H1 (cell line): ENCODE measurements around the gene GRB7. TPM values are rescaled to one million over a fixed set of nuclear protein-coding genes. Genes with fewer than 3 reads are reported as not detected.

Source experiments
- CTCF ChIA-PET: fragments of 300-600 bp; sonication (Branson Sonifier 250); formaldehyde crosslinking; loops from one replicate; lab custom pipeline; 2021; ENCODE audit not compliant: partially characterized antibody; lab: Charles Lee
- POLR2A ChIA-PET: fragments of 300-600 bp; sonication (Branson Sonifier 250); formaldehyde crosslinking; loops from one replicate; lab custom pipeline; 2021; ENCODE audit warnings: inconsistent platforms; ENCODE audit not compliant: partially characterized antibody; lab: Charles Lee
- DNase-seq, 2 experiments: peaks; one replicate each; pipeline versions ENCODE4 v3.0.0 to v3.0.0-alpha.2; 2010 to 2022; ENCODE audit warnings: low spot score in 2 of 2, low read depth in 1 of 2, mixed read lengths in 1 of 2
- FAIRE-seq: peaks from 2 replicates; lab custom pipeline; 2011; peaks lifted over from hg19 to GRCh38; lab: Jason Lieb, UNC
- H2AFZ ChIP-seq: 2 replicates; pipeline ENCODE4 v1.8.1; 2012; ENCODE audit warnings: low read length, inconsistent platforms
- H2AK5ac ChIP-seq: 2 replicates; pipeline ENCODE4 v1.6.1; 2013; ENCODE audit warnings: low read depth, low read length
- H2BK120ac ChIP-seq: replicated peaks from 2 replicates; pipeline ENCODE3; 2013; ENCODE audit warnings: low read depth, low read length, inconsistent platforms
- H2BK12ac ChIP-seq: 2 replicates; pipeline ENCODE4 v1.6.1; 2013; ENCODE audit warnings: low read depth, low read length
- H2BK15ac ChIP-seq: 2 replicates; pipeline ENCODE4 v1.6.1; 2013; ENCODE audit warnings: low read length
- H2BK20ac ChIP-seq: 2 replicates; pipeline ENCODE4 v1.6.1; 2013; ENCODE audit warnings: low read length
- H2BK5ac ChIP-seq: 2 replicates; pipeline ENCODE4 v1.6.1; 2013; ENCODE audit warnings: low read depth, low read length
- H3K14ac ChIP-seq: 2 replicates; pipeline ENCODE4 v1.6.1; 2013; ENCODE audit warnings: inconsistent platforms; ENCODE audit not compliant: insufficient read length
- H3K18ac ChIP-seq: 2 replicates; pipeline ENCODE4 v1.6.1; 2013; ENCODE audit warnings: low read length; ENCODE audit errors: extremely low read depth
- H3K23ac ChIP-seq: 2 replicates; pipeline ENCODE4 v1.6.1; 2013; ENCODE audit warnings: inconsistent platforms; ENCODE audit not compliant: insufficient read length
- H3K23me2 ChIP-seq: 2 replicates; pipeline ENCODE4 v1.6.1; 2013; ENCODE audit warnings: low read depth, low read length
- H3K27ac ChIP-seq: 2 replicates; pipeline ENCODE4 v1.6.1; 2011; ENCODE audit warnings: low read depth, low read length, inconsistent platforms
- H3K27me3 ChIP-seq, 4 experiments: replicated peaks in 1 of 4; 1 replicate in 1 of 4; 2 replicates in 3 of 4; pipeline versions ENCODE4 v1.6.1 to v1.8.1; 2011 to 2013; ENCODE audit warnings: low read length in 3 of 4, mild to moderate bottlenecking in 3 of 4, inconsistent platforms in 2 of 4, mixed read lengths in 2 of 4, moderate library complexity in 1 of 4; ENCODE audit not compliant: control insufficient read depth in 3 of 4, insufficient read depth in 3 of 4; ENCODE audit errors: extremely low read depth in 1 of 4
- H3K36me3 ChIP-seq, 4 experiments: 2 replicates each; pipeline versions ENCODE4 v1.6.1 to v1.8.1; 2011 to 2013; ENCODE audit warnings: mild to moderate bottlenecking in 4 of 4, low read length in 3 of 4, moderate library complexity in 2 of 4, control low read depth in 1 of 4, inconsistent platforms in 1 of 4; ENCODE audit not compliant: insufficient read depth in 4 of 4, control insufficient read depth in 2 of 4
- H3K4ac ChIP-seq: replicated peaks from 2 replicates; pipeline ENCODE3; 2013; ENCODE audit warnings: low read length, low read depth, mixed read lengths, inconsistent platforms; ENCODE audit not compliant: insufficient read length
- H3K4me1 ChIP-seq, 4 experiments: replicated peaks in 1 of 4; 1 replicate in 1 of 4; 2 replicates in 3 of 4; pipeline versions ENCODE4 v1.6.1 to v1.8.1; 2011 to 2013; ENCODE audit warnings: low read length in 3 of 4, inconsistent platforms in 2 of 4, mixed read lengths in 1 of 4; ENCODE audit not compliant: insufficient read depth in 4 of 4, control insufficient read depth in 3 of 4
- H3K4me2 ChIP-seq, 2 experiments: 2 replicates each; pipeline versions ENCODE4 v1.6.1 to v1.8.1; 2011 to 2013; ENCODE audit warnings: low read depth in 2 of 2, low read length in 2 of 2, control low read depth in 1 of 2, inconsistent platforms in 1 of 2, mild to moderate bottlenecking in 1 of 2; ENCODE audit not compliant: insufficient read depth in 1 of 2
- H3K4me3 ChIP-seq, 4 experiments: fragments of 200-600, 300-600 bp in 1 of 4; sonication (generic), shearing (Covaris generic), sonication (Bioruptor Twin) in 1 of 4; 2 replicates each; pipeline versions ENCODE4 v1.5.1 to v1.8.1; 2011 to 2016; ENCODE audit warnings: low read length in 4 of 4, low read depth in 3 of 4, control low read depth in 2 of 4, inconsistent platforms in 2 of 4, mild to moderate bottlenecking in 2 of 4, mixed read lengths in 1 of 4, moderate library complexity in 1 of 4; ENCODE audit not compliant: insufficient read depth in 2 of 4; ENCODE audit errors: extremely low read depth in 1 of 4
- H3K56ac ChIP-seq: replicated peaks from 2 replicates; pipeline ENCODE3; 2013; ENCODE audit warnings: low read depth, mild to moderate bottlenecking, mixed read lengths, low read length, inconsistent platforms; ENCODE audit not compliant: insufficient read length
- H3K79me1 ChIP-seq: 2 replicates; pipeline ENCODE4 v1.6.1; 2013; ENCODE audit warnings: low read depth, low read length, control low read depth
- H3K79me2 ChIP-seq, 2 experiments: 2 replicates each; pipeline versions ENCODE4 v1.6.1 to v1.8.1; 2012 to 2013; ENCODE audit warnings: low read length in 2 of 2, mild to moderate bottlenecking in 2 of 2, inconsistent platforms in 1 of 2; ENCODE audit not compliant: insufficient read depth in 2 of 2, control insufficient read depth in 1 of 2
- H3K9ac ChIP-seq, 4 experiments: replicated peaks in 1 of 4; 1 replicate in 1 of 4; 2 replicates in 3 of 4; pipeline versions ENCODE4 v1.6.1 to v1.8.1; 2011 to 2013; ENCODE audit warnings: low read depth in 3 of 4, low read length in 3 of 4, control low read depth in 2 of 4, mild to moderate bottlenecking in 2 of 4, moderate library complexity in 2 of 4, inconsistent platforms in 1 of 4; ENCODE audit errors: extremely low read depth in 1 of 4
- H3K9me3 ChIP-seq, 2 experiments: 2 replicates each; pipeline versions ENCODE4 v1.6.1 to v1.8.1; 2012 to 2013; ENCODE audit warnings: mild to moderate bottlenecking in 2 of 2, moderate library complexity in 2 of 2, control low read depth in 1 of 2, inconsistent platforms in 1 of 2, low read depth in 1 of 2, low read length in 1 of 2, mixed read lengths in 1 of 2; ENCODE audit not compliant: insufficient read depth in 2 of 2
- H4K20me1 ChIP-seq, 2 experiments: replicated peaks in 1 of 2; 2 replicates each; pipeline versions ENCODE3 to v1.8.1; 2011 to 2013; ENCODE audit warnings: inconsistent platforms in 2 of 2, low read length in 2 of 2, mild to moderate bottlenecking in 1 of 2; ENCODE audit not compliant: insufficient read depth in 2 of 2, control insufficient read depth in 1 of 2
- H4K5ac ChIP-seq: 2 replicates; pipeline ENCODE4 v1.6.1; 2013; ENCODE audit warnings: low read length, low read depth, mixed read lengths, inconsistent platforms; ENCODE audit not compliant: insufficient read length
- H4K8ac ChIP-seq: 2 replicates; pipeline ENCODE4 v1.8.0; 2013; ENCODE audit warnings: mild to moderate bottlenecking, moderate library complexity, low read length, inconsistent platforms; ENCODE audit not compliant: insufficient read depth; ENCODE audit errors: extremely low read depth
- H4K91ac ChIP-seq: replicated peaks from 2 replicates; pipeline ENCODE3; 2013; ENCODE audit warnings: low read length, mixed read lengths, inconsistent platforms; ENCODE audit not compliant: insufficient read length
- CHD1 ChIP-seq: IDR thresholded peaks from 2 replicates; pipeline ENCODE4 v1.6.1; 2012; ENCODE audit warnings: low read depth, low read length, improper control_type of control experiment
- GTF2F1 ChIP-seq: IDR thresholded peaks from 2 replicates; pipeline ENCODE4 v1.6.1; 2012; ENCODE audit warnings: low read depth, low read length, improper control_type of control experiment, borderline replicate concordance
- WGBS, 2 experiments: shearing (Covaris generic) in 1 of 2; methylation state at CpG; one replicate each; pipeline versions ENCODE4 v1.1.6 to v1.1.7; 2013 to 2015; ENCODE audit warnings: low lambda C conversion rate in 2 of 2, mixed read lengths in 2 of 2, inconsistent platforms in 1 of 2, low coverage in 1 of 2, missing lambda C conversion rate in 1 of 2; ENCODE audit not compliant: insufficient replicate concordance in 2 of 2, insufficient coverage in 1 of 2, insufficient read length in 1 of 2; ENCODE audit errors: extremely low coverage in 1 of 2, missing lambda C conversion rate in 1 of 2; 5-methylcytosine and 5-hydroxymethylcytosine counted together
- polyA plus RNA-seq, 7 experiments: library from polyadenylated mRNA; depleted of rRNA in 3 of 7; stranded (reverse) in 5 of 7; unstranded in 2 of 7; fragments of >200 nt in 5 of 7; fragments of 200-250 nt in 2 of 7; gene quantifications; 1 replicate in 5 of 7; 2 replicates in 1 of 7; 4 replicates in 1 of 7; pipeline versions ENCODE4 v1.2.1 to v1.2.3, GENCODE V29; 2011 to 2013; ENCODE audit warnings: missing spikeins in 2 of 7, mixed read lengths in 2 of 7
- total RNA-seq: library from RNA; stranded (reverse); fragmentation: NEBNext Ultra II Directional; extraction: Animal tissue kit (Norgen Biotek cat#: 25700); gene quantifications from 2 replicates; pipeline ENCODE4 v1.2.1, GENCODE V29; 2021
- TF ChIP-seq, protein P1 (sequence below), 3 experiments: IDR thresholded peaks; 1 replicate in 2 of 3; 2 replicates in 1 of 3; pipeline versions ENCODE4 v1.5.1 to v1.6.1; 2011; ENCODE audit warnings: low read length in 3 of 3, mild to moderate bottlenecking in 3 of 3, inconsistent platforms in 2 of 3, low read depth in 1 of 3, moderate library complexity in 1 of 3; ENCODE audit not compliant: insufficient read depth in 1 of 3; ENCODE audit errors: control extremely low read depth in 1 of 3

Gene GRB7
- total and polyA plus RNA-seq, 2 of the 8 experiments (the other 6 are each of a cell fraction or from before 2014, with no cell fraction given), result 32.2 to 41.5 TPM

DNA sequence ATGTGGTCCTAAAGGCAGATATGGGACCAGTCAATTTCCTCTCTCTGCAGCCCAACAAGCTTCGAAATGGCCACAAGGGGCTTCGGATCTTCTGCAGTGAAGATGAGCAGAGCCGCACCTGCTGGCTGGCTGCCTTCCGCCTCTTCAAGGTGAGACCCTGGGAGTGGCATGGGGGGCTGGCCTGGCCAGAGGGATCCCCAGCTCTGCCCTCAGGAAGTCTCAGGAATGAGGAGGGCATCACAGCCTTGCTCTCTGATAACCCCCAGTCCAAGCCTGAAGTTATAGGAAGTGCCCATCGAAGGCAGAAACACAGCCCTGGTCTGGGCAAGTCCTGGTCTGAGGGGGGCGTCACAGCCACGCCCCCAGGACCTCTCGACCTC, 7.1 kb downstream of the GRB7 start:
- no peaks in the 10 kb centered on the region for H3K9me3 ChIP-seq
- no peak overlapping the region for H2BK12ac ChIP-seq
- H3K4me2 ChIP-seq, result no peak overlapping the region
- H2BK5ac ChIP-seq, result peak overlapping the region; percentile 80; the same call in 1 of the 2 replicates
- no peak overlapping the region; the same call in 1 of the 2 replicates for H4K8ac ChIP-seq
- no peak overlapping the region for H3K4ac ChIP-seq
- TF ChIP-seq GTF2F1 (no peak), CHD1 (no peak)
- TF ChIP-seq, protein P1, sequence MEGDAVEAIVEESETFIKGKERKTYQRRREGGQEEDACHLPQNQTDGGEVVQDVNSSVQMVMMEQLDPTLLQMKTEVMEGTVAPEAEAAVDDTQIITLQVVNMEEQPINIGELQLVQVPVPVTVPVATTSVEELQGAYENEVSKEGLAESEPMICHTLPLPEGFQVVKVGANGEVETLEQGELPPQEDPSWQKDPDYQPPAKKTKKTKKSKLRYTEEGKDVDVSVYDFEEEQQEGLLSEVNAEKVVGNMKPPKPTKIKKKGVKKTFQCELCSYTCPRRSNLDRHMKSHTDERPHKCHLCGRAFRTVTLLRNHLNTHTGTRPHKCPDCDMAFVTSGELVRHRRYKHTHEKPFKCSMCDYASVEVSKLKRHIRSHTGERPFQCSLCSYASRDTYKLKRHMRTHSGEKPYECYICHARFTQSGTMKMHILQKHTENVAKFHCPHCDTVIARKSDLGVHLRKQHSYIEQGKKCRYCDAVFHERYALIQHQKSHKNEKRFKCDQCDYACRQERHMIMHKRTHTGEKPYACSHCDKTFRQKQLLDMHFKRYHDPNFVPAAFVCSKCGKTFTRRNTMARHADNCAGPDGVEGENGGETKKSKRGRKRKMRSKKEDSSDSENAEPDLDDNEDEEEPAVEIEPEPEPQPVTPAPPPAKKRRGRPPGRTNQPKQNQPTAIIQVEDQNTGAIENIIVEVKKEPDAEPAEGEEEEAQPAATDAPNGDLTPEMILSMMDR (IDR thresholded peaks at IDR 0.05; ENCODE audit: control extremely low read depth in 1 of 3, insufficient read depth in 1 of 3, low read depth in 1 of 3, low read length in 3 of 3), result peak in 1 of 3 experiments; percentile 4; a peak in 1 of 4 replicates
- H3K27me3 ChIP-seq, result no peaks in the 10 kb centered on the region
- H2AFZ ChIP-seq, result no peak overlapping the region
- H3K79me1 ChIP-seq, result peaks cover 9% of the 10 kb centered on the region
- DNase-seq (no peak), FAIRE-seq (no peak)
- H3K14ac ChIP-seq, result no peak overlapping the region
- no peak overlapping the region for H4K91ac ChIP-seq
- H2BK120ac ChIP-seq, result no peak overlapping the region
- peaks cover 5 to 17% (median 16%) of the 10 kb centered on the region in 4 experiments for H3K4me1 ChIP-seq
- no peak overlapping the region for H3K23ac ChIP-seq
- no peak overlapping the region for H2BK15ac ChIP-seq
- no peak overlapping the region for H3K4me3 ChIP-seq
- POLR2A ChIA-PET, result interaction anchor here (1.0 to 1.7 kb wide), 4 partner anchors 8 to 74 kb away, joined by 3 to 4 read pairs (median 4); partner anchors contain the start of gene MIEN1
- peaks cover 0 to 16% of the 10 kb centered on the region in 2 experiments; a peak in 2 of 4 replicates for H3K79me2 ChIP-seq
- CTCF ChIA-PET, result interaction anchor here (1.2 to 2.0 kb wide), 4 partner anchors 15 to 123 kb away, joined by 3 to 5 read pairs (median 4); no protein-coding TSS in a partner anchor
- WGBS, 2 experiments, result 87% methylated on average over 8 of the region's 8 CpGs; no CpG with 5 or more reads in 1 of the 2 experiments
- H3K27ac ChIP-seq, result no peak overlapping the region
- no peaks in the 10 kb centered on the region for H4K20me1 ChIP-seq
- peaks cover 4 to 40% (median 31%) of the 10 kb centered on the region in 4 experiments; a peak in 6 of 8 replicates for H3K36me3 ChIP-seq
- H3K23me2 ChIP-seq, result peaks cover 8% of the 10 kb centered on the region
- H3K56ac ChIP-seq, result no peak overlapping the region
- H4K5ac ChIP-seq, result no peak overlapping the region
- H2BK20ac ChIP-seq, result no peak overlapping the region
- no peak overlapping the region for H3K18ac ChIP-seq
- H3K9ac ChIP-seq, result no peak overlapping the region
- no peak overlapping the region for H2AK5ac ChIP-seq
